Panc1 (cell line): ENCODE results near the gene CLUH.

ENCODE experiments used
- CTCF ChIP-seq: fragments of 450-650 bp; IDR thresholded peaks from 2 replicates; pipeline ENCODE4 v1.5.1; 2017; ENCODE audit warnings: mild to moderate bottlenecking
- POLR2AphosphoS5 ChIP-seq: IDR thresholded peaks from 2 replicates; pipeline ENCODE4 v1.6.1; 2012; ENCODE audit warnings: mild to moderate bottlenecking, low read depth, low read length, moderate library complexity
- REST ChIP-seq, 2 experiments: IDR thresholded peaks; 2 replicates each; pipeline ENCODE4 v1.6.1; 2011 to 2012; ENCODE audit warnings: low read depth in 2 of 2, control low read depth in 1 of 2, low read length in 1 of 2, mild to moderate bottlenecking in 1 of 2, moderate library complexity in 1 of 2; ENCODE audit not compliant: insufficient read depth in 1 of 2
- SIN3A ChIP-seq: IDR thresholded peaks from 2 replicates; pipeline ENCODE4 v1.6.1; 2012; ENCODE audit warnings: low read depth, mild to moderate bottlenecking, low read length, moderate library complexity, borderline replicate concordance; ENCODE audit not compliant: insufficient read depth
- TCF7L2 ChIP-seq: IDR thresholded peaks from 2 replicates; pipeline ENCODE4 v1.6.1; 2011; ENCODE audit warnings: mild to moderate bottlenecking, low read depth, low read length, inconsistent platforms

GRCh38 chr17:2694381-2695242 is 17.0 kb downstream of the CLUH start:
- TF ChIP-seq CTCF (no peak), POLR2AphosphoS5 (no peak), REST (IDR thresholded peaks at IDR 0.05; ENCODE audit: insufficient read depth in 1 of 2, low read depth in 2 of 2, low read length in 1 of 2) (no peak), SIN3A (no peak), TCF7L2 (no peak)
